ENCODE results near the gene DPH5.

GRCh38 chr1:101029184-101029583, 3.6 kb upstream of the DPH5 start:
- TF ChIP-seq FOXA1 (IDR thresholded peaks at IDR 0.05) (no peak), FOXM1 (IDR thresholded peaks at IDR 0.05; ENCODE audit: borderline replicate concordance) (no peak), ARNT (IDR thresholded peaks at IDR 0.05) (no peak), BHLHE40 (IDR thresholded peaks at IDR 0.05; ENCODE audit: borderline replicate concordance) (no peak), NFRKB (IDR thresholded peaks at IDR 0.05) (no peak), TARDBP (IDR thresholded peaks at IDR 0.05) (no peak), FOXK2 (IDR thresholded peaks at IDR 0.05) (no peak)
